Stomach smooth muscle (tissue), 2 donors: ENCODE data around the gene UQCR11.

ENCODE experiments used
- H3K27ac ChIP-seq: one replicate; pipeline ENCODE4 v1.7.0; 2013; ENCODE audit warnings: mild to moderate bottlenecking, low read length, inconsistent platforms
- H3K27me3 ChIP-seq, 2 donors: one replicate each; pipeline ENCODE4 v1.7.0; 2013; ENCODE audit warnings: low read length in 2 of 2; ENCODE audit not compliant: insufficient read depth in 2 of 2, control insufficient read depth in 1 of 2
- H3K36me3 ChIP-seq, 2 donors: one replicate each; pipeline ENCODE4 v1.7.0; 2013; ENCODE audit warnings: low read length in 2 of 2; ENCODE audit not compliant: control insufficient read depth in 2 of 2, insufficient read depth in 2 of 2
- H3K4me1 ChIP-seq: one replicate; pipeline ENCODE4 v1.7.0; 2013; ENCODE audit warnings: low read length; ENCODE audit not compliant: control insufficient read depth, insufficient read depth
- H3K4me3 ChIP-seq, 2 donors: one replicate each; pipeline ENCODE4 v1.7.0; 2013; ENCODE audit warnings: low read length in 2 of 2
- H3K9ac ChIP-seq, 2 donors: one replicate each; pipeline ENCODE4 v1.7.0; 2013; ENCODE audit warnings: low read length in 2 of 2, mild to moderate bottlenecking in 1 of 2
- H3K9me3 ChIP-seq, 2 donors: one replicate each; pipeline ENCODE4 v1.7.0; 2013; ENCODE audit warnings: low read length in 2 of 2; ENCODE audit not compliant: control insufficient read depth in 2 of 2
- donor health status: healthy.
- donor health status: Pancreatic carcinoma.

The UQCR11 gene

GRCh38 chr19:1587872-1588271 lies 17.4 kb downstream of the UQCR11 start:
- H3K36me3 ChIP-seq, result peaks cover 0 to 13% of the 10 kb centered on the region in 2 donors
- no peak overlapping the region for H3K4me3 ChIP-seq
- no peak overlapping the region for H3K27ac ChIP-seq
- H3K9me3 ChIP-seq, result no peaks in the 10 kb centered on the region
- H3K4me1 ChIP-seq, result peaks cover 18% of the 10 kb centered on the region
- H3K27me3 ChIP-seq, result no peaks in the 10 kb centered on the region
- H3K9ac ChIP-seq, result peak overlapping the region in 1 of 2 donors; percentile 27

DNA sequence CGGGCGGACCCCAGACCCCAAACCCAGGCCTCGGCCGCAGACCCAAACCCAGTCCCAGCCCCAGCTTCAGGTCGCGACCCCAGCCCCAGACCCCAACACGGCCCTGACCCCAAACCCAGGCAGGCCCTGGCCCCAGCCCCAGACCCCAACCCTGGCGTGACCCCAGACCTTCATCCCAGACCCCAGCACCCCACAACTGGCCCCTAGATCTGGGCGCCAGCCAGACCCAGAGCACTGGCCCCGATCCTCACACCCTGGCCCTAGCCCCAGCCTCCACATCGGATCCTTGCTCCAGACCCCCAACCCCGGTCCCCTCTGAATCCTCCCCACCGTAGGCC lies 20.1 kb downstream of the UQCR11 start:
- Histone ChIP-seq H3K4me3 (no peak overlapping the region), H3K9ac (no peak overlapping the region), H3K27me3 (no peaks in the 10 kb centered on the region), H3K9me3 (no peaks in the 10 kb centered on the region), H3K4me1 (peaks cover 2% of the 10 kb centered on the region), H3K36me3 (peaks cover 11 to 33% of the 10 kb centered on the region in 2 donors), H3K27ac (no peak overlapping the region)

DNA sequence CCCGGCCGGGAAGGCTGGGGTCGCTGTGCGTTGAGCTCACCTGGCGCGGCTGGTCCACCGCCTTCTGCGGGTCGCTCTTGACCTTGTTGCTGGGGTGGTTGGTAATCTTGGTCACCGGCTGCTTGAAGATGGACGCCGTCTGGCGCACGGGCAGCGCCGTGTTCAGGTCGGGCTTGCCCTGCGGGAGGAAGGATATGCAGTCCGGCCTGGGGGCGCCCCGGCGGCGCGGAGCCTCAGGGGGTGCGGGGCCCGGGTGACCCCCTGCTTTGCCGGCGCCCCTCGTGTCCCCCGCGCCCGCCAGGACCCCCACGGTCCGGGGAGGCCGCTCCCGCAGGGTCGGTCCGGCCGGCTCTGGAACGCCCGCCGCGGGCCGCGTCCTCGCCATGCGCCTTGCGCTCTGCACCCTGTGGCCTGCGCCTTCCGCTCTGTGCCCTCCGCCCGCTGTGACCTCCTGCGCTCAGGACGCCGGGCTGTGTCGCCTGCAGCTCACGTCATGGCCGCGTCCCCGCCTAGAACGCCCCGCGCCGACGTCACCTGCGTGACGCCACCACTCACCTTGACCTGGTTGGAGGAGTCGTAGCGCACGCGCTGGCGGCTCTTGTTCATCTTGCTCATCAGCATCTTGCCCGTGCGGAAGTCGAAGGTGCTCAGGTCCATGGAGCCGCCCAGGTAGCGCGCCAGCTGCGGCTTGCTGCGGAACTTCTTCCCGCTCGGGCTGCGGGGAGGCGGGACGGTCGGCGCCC lies 20.6 kb downstream of the UQCR11 start:
- peaks cover 12 to 36% of the 10 kb centered on the region in 2 donors for H3K36me3 ChIP-seq
- H3K27ac ChIP-seq, result no peak overlapping the region
- H3K4me3 ChIP-seq, result no peak overlapping the region
- H3K9ac ChIP-seq, result no peak overlapping the region
- H3K4me1 ChIP-seq, result no peaks in the 10 kb centered on the region
- no peaks in the 10 kb centered on the region for H3K27me3 ChIP-seq
- H3K9me3 ChIP-seq, result no peaks in the 10 kb centered on the region

DNA sequence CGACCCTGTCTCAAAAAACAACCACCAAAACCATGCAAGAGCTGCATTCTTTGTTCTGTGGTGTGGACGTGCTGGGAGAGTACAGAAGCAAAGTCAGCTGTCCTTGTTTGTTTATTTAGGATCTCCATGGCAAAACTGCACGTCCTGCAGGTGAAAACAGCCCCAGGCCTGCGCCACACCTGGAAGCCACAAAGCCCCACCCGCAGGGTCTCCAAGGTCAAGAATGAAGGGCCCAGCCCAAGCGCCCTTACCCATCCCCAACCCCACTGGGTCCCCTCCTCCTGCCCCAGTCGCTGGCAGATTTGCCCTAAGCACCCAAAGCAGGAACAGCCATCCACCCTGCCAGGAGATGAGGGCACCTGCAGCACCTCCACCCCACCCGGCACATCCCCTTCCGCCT lies 23.1 kb downstream of the UQCR11 start:
- Histone ChIP-seq H3K27me3 (no peaks in the 10 kb centered on the region), H3K36me3 (peaks cover 12 to 41% of the 10 kb centered on the region in 2 donors), H3K4me3 (no peak overlapping the region), H3K27ac (no peak overlapping the region), H3K4me1 (no peaks in the 10 kb centered on the region), H3K9ac (no peak overlapping the region), H3K9me3 (no peaks in the 10 kb centered on the region)

GRCh38 chr19:1580957-1581356 lies 24.3 kb downstream of the UQCR11 start:
- peaks cover 12 to 45% of the 10 kb centered on the region in 2 donors for H3K36me3 ChIP-seq
- H3K27me3 ChIP-seq, result no peaks in the 10 kb centered on the region
- H3K9ac ChIP-seq, result no peak overlapping the region
- no peak overlapping the region for H3K27ac ChIP-seq
- H3K9me3 ChIP-seq, result no peaks in the 10 kb centered on the region
- no peaks in the 10 kb centered on the region for H3K4me1 ChIP-seq
- H3K4me3 ChIP-seq, result no peak overlapping the region

DNA sequence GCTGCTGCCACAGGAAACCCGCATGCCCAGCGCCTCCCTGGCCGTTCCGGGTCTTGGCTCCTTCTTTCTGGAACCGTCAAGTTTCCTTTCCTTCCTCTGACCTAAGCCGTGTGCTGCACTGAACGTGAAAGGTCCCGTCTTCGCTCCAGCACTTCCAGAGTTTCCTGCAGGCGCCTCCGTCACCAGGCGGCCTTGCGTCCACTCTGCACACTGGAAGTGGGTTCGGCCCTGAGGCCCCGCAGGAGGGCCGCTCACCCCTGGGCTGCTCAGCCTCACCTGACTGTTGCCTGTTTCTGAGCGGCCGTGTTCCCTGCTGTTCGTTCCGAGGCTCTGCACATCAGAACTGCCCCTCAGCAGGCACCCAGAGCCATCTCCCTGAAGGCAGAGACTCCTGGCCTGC lies 24.9 kb downstream of the UQCR11 start:
- no peaks in the 10 kb centered on the region for H3K27me3 ChIP-seq
- H3K4me1 ChIP-seq, result no peaks in the 10 kb centered on the region
- no peak overlapping the region for H3K4me3 ChIP-seq
- H3K9ac ChIP-seq, result no peak overlapping the region
- no peak overlapping the region for H3K27ac ChIP-seq
- no peaks in the 10 kb centered on the region for H3K9me3 ChIP-seq
- H3K36me3 ChIP-seq, result peaks cover 12 to 43% of the 10 kb centered on the region in 2 donors

- Histone ChIP-seq H3K4me1 (no peaks in the 10 kb centered on the region), H3K36me3 (peaks cover 12 to 41% of the 10 kb centered on the region in 2 donors), H3K4me3 (no peak overlapping the region), H3K9me3 (no peaks in the 10 kb centered on the region), H3K27ac (no peak overlapping the region), H3K27me3 (no peaks in the 10 kb centered on the region), H3K9ac (no peak overlapping the region)
Observed at GRCh38 chr19:1579222-1579621, 26.0 kb downstream of the UQCR11 start.

DNA sequence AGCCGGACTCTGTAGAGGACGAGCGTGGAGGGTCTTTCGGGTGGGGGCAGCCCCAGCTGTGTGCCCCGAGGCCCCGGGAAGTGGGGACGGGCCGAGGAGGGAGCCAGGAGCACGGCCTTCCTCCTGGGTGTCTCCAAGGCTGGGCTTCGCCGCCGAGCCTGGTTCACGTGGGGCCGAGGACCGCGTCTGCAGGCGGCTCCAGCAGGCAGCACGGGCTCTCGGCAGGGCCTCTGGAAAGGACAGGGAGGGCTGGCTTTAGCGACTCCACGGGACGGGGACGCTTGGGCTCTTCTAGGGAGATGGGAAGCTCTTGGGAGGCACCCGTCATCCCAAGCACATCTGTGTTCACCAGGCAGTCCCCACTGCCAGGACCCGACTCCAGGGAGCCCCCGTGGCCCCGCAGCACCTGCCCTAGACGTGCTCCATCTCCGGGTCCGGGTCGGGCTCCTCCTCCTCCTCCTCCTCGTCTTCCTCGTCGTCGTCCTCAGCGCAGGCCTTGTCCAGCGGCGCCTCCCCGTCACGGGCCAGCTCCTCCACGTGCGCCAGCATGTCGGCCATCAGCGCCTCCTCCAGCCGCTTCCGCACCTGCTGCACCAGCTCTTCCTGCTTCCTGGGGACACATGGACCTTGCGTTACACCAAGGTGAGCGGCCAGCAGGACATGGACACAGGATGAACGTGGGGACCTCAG lies 27.2 kb downstream of the UQCR11 start:
- Histone ChIP-seq H3K9me3 (no peaks in the 10 kb centered on the region), H3K36me3 (peaks cover 12 to 34% of the 10 kb centered on the region in 2 donors), H3K9ac (no peak overlapping the region), H3K27me3 (no peaks in the 10 kb centered on the region), H3K27ac (no peak overlapping the region), H3K4me3 (no peak overlapping the region), H3K4me1 (no peaks in the 10 kb centered on the region)

GRCh38 chr19:1577090-1577928 lies 28.0 kb downstream of the UQCR11 start:
- no peaks in the 10 kb centered on the region for H3K4me1 ChIP-seq
- no peak overlapping the region for H3K4me3 ChIP-seq
- no peaks in the 10 kb centered on the region for H3K27me3 ChIP-seq
- no peak overlapping the region for H3K27ac ChIP-seq
- H3K36me3 ChIP-seq, result peaks cover 12 to 30% of the 10 kb centered on the region in 2 donors
- no peaks in the 10 kb centered on the region for H3K9me3 ChIP-seq
- H3K9ac ChIP-seq, result no peak overlapping the region

- H3K36me3 ChIP-seq, result peaks cover 11 to 27% of the 10 kb centered on the region in 2 donors
- H3K9ac ChIP-seq, result no peak overlapping the region
- no peaks in the 10 kb centered on the region for H3K9me3 ChIP-seq
- no peak overlapping the region for H3K4me3 ChIP-seq
- no peaks in the 10 kb centered on the region for H3K4me1 ChIP-seq
- no peaks in the 10 kb centered on the region for H3K27me3 ChIP-seq
- H3K27ac ChIP-seq, result no peak overlapping the region
Observed at GRCh38 chr19:1576242-1577089, 28.8 kb downstream of the UQCR11 start.
